PFSK-1 (cell line): ENCODE results near the gene RAB40A.

Experiments used
- POLR2AphosphoS5 ChIP-seq: IDR thresholded peaks from 2 replicates; pipeline ENCODE4 v1.6.1; 2012; ENCODE audit warnings: low read depth, mild to moderate bottlenecking, control low read depth, low read length, moderate library complexity
- REST ChIP-seq, 2 experiments: IDR thresholded peaks; 2 replicates each; pipeline versions ENCODE4 v1.6.1 to v1.8.0; 2011 to 2012; ENCODE audit warnings: low read depth in 2 of 2, low read length in 2 of 2, control low read depth in 1 of 2, inconsistent platforms in 1 of 2, mild to moderate bottlenecking in 1 of 2, moderate library complexity in 1 of 2; ENCODE audit not compliant: insufficient read depth in 1 of 2
- SIN3A ChIP-seq: IDR thresholded peaks from 2 replicates; pipeline ENCODE4 v1.6.1; 2012; ENCODE audit warnings: mild to moderate bottlenecking, low read length, moderate library complexity, borderline replicate concordance; ENCODE audit not compliant: insufficient read depth
- TAF1 ChIP-seq: IDR thresholded peaks from 2 replicates; pipeline ENCODE4 v1.6.1; 2012; ENCODE audit warnings: low read length, control low read depth, borderline replicate concordance; ENCODE audit not compliant: insufficient read depth

GRCh38 chrX:103510031-103510430 lies 9.3 kb downstream of the RAB40A start:
- no peak for TF ChIP-seq POLR2AphosphoS5
- no peak for TF ChIP-seq TAF1
- no peak for TF ChIP-seq REST (IDR thresholded peaks at IDR 0.05; ENCODE audit: insufficient read depth in 1 of 2, low read depth in 2 of 2, low read length in 2 of 2)
- no peak for TF ChIP-seq SIN3A
